Measurements from ENCODE around the gene VAC14.

Gene VAC14

GRCh38 chr16:70664325-70665112, 136.4 kb downstream of the VAC14 start:
- Histone ChIP-seq H3K27ac (ENCODE audit: low read depth, low read length) (no peak overlapping the region), H3K9me3 (ENCODE audit: low read length) (no peaks in the 10 kb centered on the region), H3K9ac (ENCODE audit: low read length) (no peak overlapping the region), H3K27me3 (ENCODE audit: control insufficient read depth in 1 of 2, insufficient read depth in 2 of 2, low read length in 2 of 2) (no peaks in the 10 kb centered on the region), H3K4me3 (ENCODE audit: low read depth in 1 of 2, low read length in 2 of 2) (no peak overlapping the region), H3K4me1 (ENCODE audit: insufficient read depth, low read length) (peaks cover 10% of the 10 kb centered on the region), H3K36me3 (ENCODE audit: insufficient read depth, low read length) (peaks cover 57% of the 10 kb centered on the region)

GRCh38 chr16:70663524-70664324, 137.2 kb downstream of the VAC14 start:
- H3K4me3 ChIP-seq (ENCODE audit: low read depth in 1 of 2, low read length in 2 of 2), result no peak overlapping the region

GRCh38 chr16:70662991-70663523, 137.9 kb downstream of the VAC14 start:
- Histone ChIP-seq H3K27ac (ENCODE audit: low read depth, low read length) (peak overlapping the region; percentile 53), H3K9ac (ENCODE audit: low read length) (no peak overlapping the region), H3K36me3 (ENCODE audit: insufficient read depth, low read length) (peaks cover 42% of the 10 kb centered on the region), H3K4me3 (ENCODE audit: low read depth in 1 of 2, low read length in 2 of 2) (no peak overlapping the region), H3K9me3 (ENCODE audit: low read length) (no peaks in the 10 kb centered on the region), H3K4me1 (ENCODE audit: insufficient read depth, low read length) (peaks cover 10% of the 10 kb centered on the region), H3K27me3 (ENCODE audit: control insufficient read depth in 1 of 2, insufficient read depth in 2 of 2, low read length in 2 of 2) (no peaks in the 10 kb centered on the region)

More at GRCh38 chr16:70663524-70664324, 137.2 kb downstream of the VAC14 start:
- Histone ChIP-seq H3K9ac (ENCODE audit: low read length) (no peak overlapping the region), H3K36me3 (ENCODE audit: insufficient read depth, low read length) (peaks cover 49% of the 10 kb centered on the region), H3K27me3 (ENCODE audit: control insufficient read depth in 1 of 2, insufficient read depth in 2 of 2, low read length in 2 of 2) (no peaks in the 10 kb centered on the region), H3K9me3 (ENCODE audit: low read length) (no peaks in the 10 kb centered on the region), H3K27ac (ENCODE audit: low read depth, low read length) (peak overlapping the region; percentile 53), H3K4me1 (ENCODE audit: insufficient read depth, low read length) (peaks cover 10% of the 10 kb centered on the region)

- H3K9me3 ChIP-seq (ENCODE audit: low read length), result no peaks in the 10 kb centered on the region
- no peaks in the 10 kb centered on the region for H3K27me3 ChIP-seq (ENCODE audit: control insufficient read depth in 1 of 2, insufficient read depth in 2 of 2, low read length in 2 of 2)
- no peak overlapping the region for H3K4me3 ChIP-seq (ENCODE audit: low read depth in 1 of 2, low read length in 2 of 2)
- peaks cover 35% of the 10 kb centered on the region for H3K36me3 ChIP-seq (ENCODE audit: insufficient read depth, low read length)
- H3K27ac ChIP-seq (ENCODE audit: low read depth, low read length), result peak overlapping the region; percentile 53
- H3K9ac ChIP-seq (ENCODE audit: low read length), result no peak overlapping the region
- H3K4me1 ChIP-seq (ENCODE audit: insufficient read depth, low read length), result peaks cover 10% of the 10 kb centered on the region
Observed at GRCh38 chr16:70661918-70662641, 138.9 kb downstream of the VAC14 start.

- Histone ChIP-seq H3K9me3 (ENCODE audit: low read length) (no peaks in the 10 kb centered on the region), H3K27ac (ENCODE audit: low read depth, low read length) (no peak overlapping the region), H3K9ac (ENCODE audit: low read length) (no peak overlapping the region)
Observed at GRCh38 chr16:70661534-70661917, 139.4 kb downstream of the VAC14 start.

GRCh38 chr16:70660672-70661350, 140.1 kb downstream of the VAC14 start:
- Histone ChIP-seq H3K27ac (ENCODE audit: low read depth, low read length) (no peak overlapping the region), H3K4me1 (ENCODE audit: insufficient read depth, low read length) (peaks cover 10% of the 10 kb centered on the region), H3K36me3 (ENCODE audit: insufficient read depth, low read length) (peaks cover 24% of the 10 kb centered on the region), H3K27me3 (ENCODE audit: control insufficient read depth in 1 of 2, insufficient read depth in 2 of 2, low read length in 2 of 2) (no peaks in the 10 kb centered on the region), H3K9me3 (ENCODE audit: low read length) (no peaks in the 10 kb centered on the region), H3K9ac (ENCODE audit: low read length) (no peak overlapping the region), H3K4me3 (ENCODE audit: low read depth in 1 of 2, low read length in 2 of 2) (no peak overlapping the region)

More at GRCh38 chr16:70661534-70661917, 139.4 kb downstream of the VAC14 start:
- Histone ChIP-seq H3K27me3 (ENCODE audit: control insufficient read depth in 1 of 2, insufficient read depth in 2 of 2, low read length in 2 of 2) (no peaks in the 10 kb centered on the region), H3K36me3 (ENCODE audit: insufficient read depth, low read length) (peaks cover 31% of the 10 kb centered on the region), H3K4me1 (ENCODE audit: insufficient read depth, low read length) (peaks cover 10% of the 10 kb centered on the region), H3K4me3 (ENCODE audit: low read depth in 1 of 2, low read length in 2 of 2) (no peak overlapping the region)

GRCh38 chr16:70659953-70660671, 140.8 kb downstream of the VAC14 start:
- Histone ChIP-seq H3K9ac (ENCODE audit: low read length) (no peak overlapping the region), H3K36me3 (ENCODE audit: insufficient read depth, low read length) (peaks cover 18% of the 10 kb centered on the region), H3K27me3 (ENCODE audit: control insufficient read depth in 1 of 2, insufficient read depth in 2 of 2, low read length in 2 of 2) (no peaks in the 10 kb centered on the region), H3K4me3 (ENCODE audit: low read depth in 1 of 2, low read length in 2 of 2) (no peak overlapping the region), H3K27ac (ENCODE audit: low read depth, low read length) (no peak overlapping the region), H3K9me3 (ENCODE audit: low read length) (no peaks in the 10 kb centered on the region), H3K4me1 (ENCODE audit: insufficient read depth, low read length) (peaks cover 10% of the 10 kb centered on the region)

- peaks cover 10% of the 10 kb centered on the region for H3K4me1 ChIP-seq (ENCODE audit: insufficient read depth, low read length)
- H3K4me3 ChIP-seq (ENCODE audit: low read depth in 1 of 2, low read length in 2 of 2), result no peak overlapping the region
- no peaks in the 10 kb centered on the region for H3K27me3 ChIP-seq (ENCODE audit: control insufficient read depth in 1 of 2, insufficient read depth in 2 of 2, low read length in 2 of 2)
- peaks cover 13% of the 10 kb centered on the region for H3K36me3 ChIP-seq (ENCODE audit: insufficient read depth, low read length)
- no peak overlapping the region for H3K9ac ChIP-seq (ENCODE audit: low read length)
- no peaks in the 10 kb centered on the region for H3K9me3 ChIP-seq (ENCODE audit: low read length)
- H3K27ac ChIP-seq (ENCODE audit: low read depth, low read length), result no peak overlapping the region
Observed at GRCh38 chr16:70659546-70659945, 141.4 kb downstream of the VAC14 start.

GRCh38 chr16:70658921-70659320, 142.0 kb downstream of the VAC14 start:
- H3K27me3 ChIP-seq (ENCODE audit: control insufficient read depth in 1 of 2, insufficient read depth in 2 of 2, low read length in 2 of 2), result no peaks in the 10 kb centered on the region
- peaks cover 16% of the 10 kb centered on the region for H3K4me1 ChIP-seq (ENCODE audit: insufficient read depth, low read length)
- no peak overlapping the region for H3K4me3 ChIP-seq (ENCODE audit: low read depth in 1 of 2, low read length in 2 of 2)
- peaks cover 7% of the 10 kb centered on the region for H3K36me3 ChIP-seq (ENCODE audit: insufficient read depth, low read length)
- no peak overlapping the region for H3K27ac ChIP-seq (ENCODE audit: low read depth, low read length)
- no peak overlapping the region for H3K9ac ChIP-seq (ENCODE audit: low read length)
- no peaks in the 10 kb centered on the region for H3K9me3 ChIP-seq (ENCODE audit: low read length)

GRCh38 chr16:70657956-70658355, 143.0 kb downstream of the VAC14 start:
- Histone ChIP-seq H3K9me3 (ENCODE audit: low read length) (no peaks in the 10 kb centered on the region), H3K4me1 (ENCODE audit: insufficient read depth, low read length) (peaks cover 16% of the 10 kb centered on the region), H3K27ac (ENCODE audit: low read depth, low read length) (no peak overlapping the region), H3K4me3 (ENCODE audit: low read depth in 1 of 2, low read length in 2 of 2) (no peak overlapping the region), H3K9ac (ENCODE audit: low read length) (no peak overlapping the region), H3K27me3 (ENCODE audit: control insufficient read depth in 1 of 2, insufficient read depth in 2 of 2, low read length in 2 of 2) (no peaks in the 10 kb centered on the region), H3K36me3 (ENCODE audit: insufficient read depth, low read length) (no peaks in the 10 kb centered on the region)
